ENCODE data around the gene CYP4B1. TPM values are rescaled to one million over a fixed set of nuclear protein-coding genes. Genes with fewer than 3 reads are reported as not detected.

The CYP4B1 gene
- total and polyA plus RNA-seq, 2 donors (not counting 3 experiments of a cell fraction or from before 2014, with no cell fraction given): not detected

DNA sequence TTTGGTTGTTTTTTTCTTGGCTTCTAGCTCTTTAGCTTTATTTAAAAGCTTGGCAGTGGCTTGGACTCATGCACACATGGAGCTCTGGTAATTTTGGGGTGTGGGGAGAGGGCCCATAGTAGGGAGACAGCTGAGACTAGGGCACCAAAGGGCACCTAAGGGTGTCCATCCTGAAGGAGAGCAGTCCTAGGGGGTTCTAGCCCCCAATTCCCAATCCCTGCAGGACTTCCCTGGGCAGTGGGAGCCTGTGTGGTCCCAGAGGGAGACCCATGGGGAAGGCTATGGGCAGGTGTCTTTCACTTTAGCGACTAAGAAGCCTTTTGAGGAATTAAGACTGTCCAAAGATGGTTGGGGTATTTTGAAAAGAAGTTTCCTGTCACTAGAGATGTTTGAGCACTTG, 6.9 kb downstream of the CYP4B1 start:
- Histone ChIP-seq H3K9me3 (replicated peaks; ENCODE audit: control insufficient read depth, insufficient read depth, low read length) (no peaks in the 10 kb centered on the region), H3K9me1 (replicated peaks; ENCODE audit: control insufficient read depth, extremely low read depth, insufficient read depth, low read length) (no peaks in the 10 kb centered on the region), H3K36me3 (ENCODE audit: control insufficient read depth in 2 of 2, extremely low read depth in 1 of 2, insufficient read depth in 2 of 2, low read length in 2 of 2) (no peaks in the 10 kb centered on the region), H3K4me1 (ENCODE audit: control insufficient read depth, extremely low read depth, insufficient read depth, low read length) (no peaks in the 10 kb centered on the region), H4K20me1 (replicated peaks; ENCODE audit: control insufficient read depth, extremely low read depth, insufficient read depth, low read length) (no peaks in the 10 kb centered on the region), H3K4me3 (replicated peaks in 1 of 3; ENCODE audit: insufficient read depth in 1 of 3, low read depth in 1 of 3, low read length in 3 of 3) (no peak overlapping the region), H3K27me3 (ENCODE audit: control insufficient read depth in 2 of 2, insufficient read depth in 2 of 2, low read length in 2 of 2) (no peaks in the 10 kb centered on the region), H3K4me2 (ENCODE audit: insufficient read depth, low read length) (no peak overlapping the region), H3K27ac (ENCODE audit: insufficient read depth, low read depth, low read length) (no peak overlapping the region), H2AFZ (ENCODE audit: low read depth, low read length) (no peak overlapping the region), H3K79me2 (ENCODE audit: control insufficient read depth, insufficient read depth, low read length) (no peaks in the 10 kb centered on the region), H3K9ac (replicated peaks; ENCODE audit: extremely low read depth, insufficient read depth, low read length) (no peak overlapping the region)
- CTCF ChIA-PET: interaction anchor here (1.3 kb wide), 1 partner anchor 58 kb away, joined by 3 read pairs; no protein-coding TSS in a partner anchor
- intact Hi-C loops (cut with micrococcal nuclease): no loop called here
- DNase-seq (ENCODE audit: low read depth, low spot score) (no peak), FAIRE-seq (no peak)
- POLR2A ChIA-PET: no interaction called here
- dilution Hi-C loops (cut with MboI; ENCODE audit: extremely low pct_ligation_motif_present, low sequenced_read_pairs): no loop called here
- TF ChIP-seq JUN (IDR thresholded peaks at IDR 0.05; ENCODE audit: borderline replicate concordance, insufficient read depth, insufficient read length, low read depth) (no peak), MAX (IDR thresholded peaks at IDR 0.05; ENCODE audit: insufficient read depth, insufficient read length) (no peak), GATA2 (IDR thresholded peaks at IDR 0.05; ENCODE audit: insufficient read depth, insufficient read length, low read depth, low read length) (no peak), MYC (IDR thresholded peaks at IDR 0.05; ENCODE audit: low read depth, low read length) (no peak), POLR2A (IDR thresholded peaks at IDR 0.05; ENCODE audit: low read depth, low read length) (no peak), FOS (IDR thresholded peaks at IDR 0.05; ENCODE audit: borderline replicate concordance, insufficient read depth, low read length) (no peak), POLR2AphosphoS5 (IDR thresholded peaks at IDR 0.05; ENCODE audit: insufficient read depth, low read depth, low read length) (no peak), CTCF (IDR thresholded peaks at IDR 0.05; ENCODE audit: extremely low read depth in 1 of 2, insufficient read depth in 1 of 2, low read depth in 1 of 2, low read length in 2 of 2) (no peak), EZH2 (IDR thresholded peaks at IDR 0.05; ENCODE audit: borderline replicate concordance, low read depth, low read length, severe bottlenecking) (no peak)
- BruUV-seq (replicated peaks): no TSS peak
